HUDEP-2 (cell line): Measurements from ENCODE around the gene EIF2B5.
"Not testable (repeated sequence)": the region's sequence is repeated elsewhere in the genome, so short reads cannot be mapped to it uniquely, and the experiment has no call there.

Experiments used
- DNase-seq, 76 experiments: peaks; one replicate each; lab custom pipeline; 2025; ENCODE audit not compliant: unreplicated experiment in 76 of 76; lab: John Stamatoyannopoulos, UW

EIF2B5 gene

GRCh38 chr3:184135149-184135910, at the start of gene EIF2B5:
EIF2B5 (plus strand) TSS chr3:184135358; CDS start chr3:184135386, 28 bp downstream.
- DNase-seq: peak in 74 of 76 experiments; percentile 19 to 89 (median 80)

- no peak for DNase-seq
Observed at GRCh38 chr3:184085389-184085852, 49.7 kb upstream of the EIF2B5 start.

GRCh38 chr3:184092199-184092598, 43.0 kb upstream of the EIF2B5 start:
- DNase-seq: no peak

- no peak for DNase-seq
Observed at GRCh38 chr3:184096811-184097383, 38.3 kb upstream of the EIF2B5 start, which contains the start of gene HTR3E. HTR3E (plus strand) TSS chr3:184097064; CDS start chr3:184097530, 466 bp downstream.

GRCh38 chr3:184097556-184097955, 37.6 kb upstream of the EIF2B5 start:
- no peak for DNase-seq

- DNase-seq: no peak
Observed at GRCh38 chr3:184099806-184100686, 35.1 kb upstream of the EIF2B5 start.

GRCh38 chr3:184110316-184110725, 24.8 kb upstream of the EIF2B5 start:
- peak in 17 of 76 experiments; percentile 2 to 45 (median 13) for DNase-seq

GRCh38 chr3:184116017-184116416, 19.1 kb upstream of the EIF2B5 start:
- DNase-seq: no peak

GRCh38 chr3:184117636-184118035, 17.5 kb upstream of the EIF2B5 start:
- peak in 13 of 76 experiments; percentile 4 to 36 (median 23) for DNase-seq

GRCh38 chr3:184121031-184121430, 14.1 kb upstream of the EIF2B5 start:
- not testable (repeated sequence) for DNase-seq

GRCh38 chr3:184126006-184126405, 9.2 kb upstream of the EIF2B5 start:
- DNase-seq: no peak

GRCh38 chr3:184129012-184129411, 6.1 kb upstream of the EIF2B5 start:
- peak in 43 of 76 experiments; percentile 5 to 49 (median 21) for DNase-seq

GRCh38 chr3:184132945-184133344, 2.2 kb upstream of the EIF2B5 start:
- no peak for DNase-seq

GRCh38 chr3:184133840-184134745, 1.1 kb upstream of the EIF2B5 start:
- peak in 73 of 76 experiments; percentile 10 to 84 (median 69) for DNase-seq

GRCh38 chr3:184134746-184135148, 411 bp upstream of the EIF2B5 start:
- peak in 8 of 76 experiments; percentile 34 to 58 (median 42) for DNase-seq

GRCh38 chr3:184135911-184136260, 728 bp downstream of the EIF2B5 start:
- DNase-seq: peak in 3 of 76 experiments; percentile 11 to 15 (median 12)

- no peak for DNase-seq
Observed at GRCh38 chr3:184140436-184140835, 5.3 kb downstream of the EIF2B5 start.

GRCh38 chr3:184142199-184142598, 7.0 kb downstream of the EIF2B5 start:
- DNase-seq: no peak

- DNase-seq: no peak
Observed at GRCh38 chr3:184143327-184143726, 8.2 kb downstream of the EIF2B5 start.

GRCh38 chr3:184144505-184144904, 9.3 kb downstream of the EIF2B5 start:
- no peak for DNase-seq
